Vagina (tissue), 2 donors: ENCODE results near the gene CIITA.

ENCODE experiments used
- POLR2A ChIP-seq, 2 donors: fragments of 450-650 bp; IDR thresholded peaks; one replicate each; pipeline ENCODE4 v1.6.1; 2017; ENCODE audit warnings: antibody characterized with exemption in 2 of 2, mild to moderate bottlenecking in 2 of 2, moderate library complexity in 2 of 2
- POLR2AphosphoS5 ChIP-seq, 2 donors: sonication (generic); formaldehyde crosslinking; IDR thresholded peaks; one replicate each; pipeline ENCODE4 v1.9.0; 2017; ENCODE audit warnings: antibody characterized with exemption in 2 of 2, mild to moderate bottlenecking in 2 of 2, low read depth in 1 of 2; ENCODE audit not compliant: insufficient read depth in 1 of 2
- TF ChIP-seq, protein P1 (sequence below), 3 experiments: fragments of 450-650 bp in 2 of 3; fragments of 200-600 bp in 1 of 3; sonication (generic) in 1 of 3; IDR thresholded peaks; one replicate each; pipeline ENCODE4 v1.5.1; 2017 to 2019; ENCODE audit warnings: antibody characterized with exemption in 3 of 3, mild to moderate bottlenecking in 2 of 3, moderate library complexity in 2 of 3

DNA sequence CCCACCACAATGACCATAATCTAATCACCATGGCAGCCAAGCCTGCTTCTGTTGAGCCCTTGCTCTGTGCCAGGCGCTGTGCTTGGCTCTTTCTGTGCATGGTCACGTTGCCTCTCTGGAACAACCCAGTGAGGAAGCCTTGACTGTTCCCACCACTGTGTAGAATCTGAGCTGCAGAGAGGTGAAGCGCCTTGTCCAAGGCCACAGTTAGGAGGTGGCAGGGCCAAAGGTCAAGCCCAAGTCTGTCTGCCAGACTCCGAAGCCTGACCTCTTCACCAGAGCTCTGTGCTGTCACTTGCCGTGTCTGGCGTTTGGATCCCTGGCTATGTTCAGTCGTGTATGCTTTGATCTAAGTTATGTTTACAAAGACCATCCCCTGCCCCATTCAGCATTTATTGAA is 77.9 kb downstream of the CIITA start:
- TF ChIP-seq POLR2A (IDR thresholded peaks at IDR 0.05) (no peak), POLR2AphosphoS5 (IDR thresholded peaks at IDR 0.05; ENCODE audit: insufficient read depth in 1 of 2, low read depth in 1 of 2) (no peak)
- TF ChIP-seq, protein P1, sequence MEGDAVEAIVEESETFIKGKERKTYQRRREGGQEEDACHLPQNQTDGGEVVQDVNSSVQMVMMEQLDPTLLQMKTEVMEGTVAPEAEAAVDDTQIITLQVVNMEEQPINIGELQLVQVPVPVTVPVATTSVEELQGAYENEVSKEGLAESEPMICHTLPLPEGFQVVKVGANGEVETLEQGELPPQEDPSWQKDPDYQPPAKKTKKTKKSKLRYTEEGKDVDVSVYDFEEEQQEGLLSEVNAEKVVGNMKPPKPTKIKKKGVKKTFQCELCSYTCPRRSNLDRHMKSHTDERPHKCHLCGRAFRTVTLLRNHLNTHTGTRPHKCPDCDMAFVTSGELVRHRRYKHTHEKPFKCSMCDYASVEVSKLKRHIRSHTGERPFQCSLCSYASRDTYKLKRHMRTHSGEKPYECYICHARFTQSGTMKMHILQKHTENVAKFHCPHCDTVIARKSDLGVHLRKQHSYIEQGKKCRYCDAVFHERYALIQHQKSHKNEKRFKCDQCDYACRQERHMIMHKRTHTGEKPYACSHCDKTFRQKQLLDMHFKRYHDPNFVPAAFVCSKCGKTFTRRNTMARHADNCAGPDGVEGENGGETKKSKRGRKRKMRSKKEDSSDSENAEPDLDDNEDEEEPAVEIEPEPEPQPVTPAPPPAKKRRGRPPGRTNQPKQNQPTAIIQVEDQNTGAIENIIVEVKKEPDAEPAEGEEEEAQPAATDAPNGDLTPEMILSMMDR (IDR thresholded peaks at IDR 0.05), result no peak
